Measurements from ENCODE around the gene NTN3. TPM values are rescaled to one million over a fixed set of nuclear protein-coding genes. Genes with fewer than 3 reads are reported as not detected.

NTN3 gene
- total RNA-seq, result not detected
- polyA plus RNA-seq (2013, experiment 1 of 2), result not detected
- polyA plus RNA-seq (2013, experiment 2 of 2), result 0.10 TPM
- total RNA-seq, result 0 to 0.23 (median 0) reads per million in 172 experiments

DNA sequence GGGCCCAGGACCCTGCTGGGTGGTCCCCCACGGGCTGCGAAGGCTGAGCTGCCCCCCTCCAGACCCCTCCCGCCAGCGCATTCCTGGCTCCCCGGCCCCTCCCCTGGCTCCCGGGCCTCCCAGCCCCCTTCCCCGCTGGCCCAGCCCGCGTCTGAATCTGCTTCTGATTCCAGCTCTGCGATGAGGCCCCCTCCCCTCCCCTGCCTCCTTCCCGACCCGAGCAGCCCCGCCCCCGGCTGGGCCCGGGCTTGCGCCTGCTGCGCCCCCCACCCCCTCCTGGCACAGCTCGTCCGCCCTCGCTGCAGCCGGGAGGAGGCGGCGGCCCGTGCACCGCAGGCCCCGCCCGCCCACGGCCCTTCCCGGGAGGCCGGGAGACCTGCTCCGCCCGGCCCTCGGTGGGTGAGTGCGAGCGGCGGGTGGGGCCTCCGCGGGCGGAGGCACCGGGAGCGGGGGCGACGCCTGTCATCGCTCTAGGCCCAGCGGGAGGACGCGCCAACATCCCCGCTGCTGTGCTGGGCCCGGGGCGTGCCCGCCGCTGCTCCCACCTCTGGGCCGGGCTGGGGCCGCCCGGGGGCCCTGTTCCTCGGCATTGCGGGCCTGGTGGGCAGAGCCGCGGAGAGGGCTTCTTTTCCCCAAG, at the start of gene NTN3:
TSS of gene NTN3 (plus strand) at position 282 of the 637 bp plus-strand sequence. CDS start 405 bp downstream, outside the sequence.
- ATAC-seq (ENCODE audit: poor library complexity) (no peak), DNase-seq (no peak)
- Mint-ChIP-seq H3K27me3 (peaks cover 37% of the 10 kb centered on the region), H3K4me3 (no peak within 1 kb of the TSS), H3K36me3 (ENCODE audit: low read depth) (no peaks in the 10 kb centered on the region), H3K9me3 (no peaks in the 10 kb centered on the region), H3K27ac (no peak within 1 kb of the TSS), H3K4me1 (ENCODE audit: low read depth) (peaks cover 7% of the 10 kb centered on the region)
- Histone ChIP-seq H3K4me1 (ENCODE audit: insufficient read depth, low read length) (peaks cover 51% of the 10 kb centered on the region), H3K9me3 (ENCODE audit: control insufficient read depth in 1 of 2, insufficient read depth in 1 of 2, low read length in 2 of 2) (peaks cover 0 to 11% of the 10 kb centered on the region in 2 experiments), H3K36me3 (ENCODE audit: insufficient read depth, low read length) (no peaks in the 10 kb centered on the region), H3K27ac (ENCODE audit: low read depth in 1 of 2, low read length in 2 of 2) (no peak within 1 kb of the TSS), H3K27me3 (ENCODE audit: control insufficient read depth in 1 of 2, insufficient read depth in 2 of 2, low read length in 2 of 2) (peaks cover 44 to 59% of the 10 kb centered on the region in 2 experiments), H3K4me3 (ENCODE audit: low read length) (no peak within 1 kb of the TSS)
- ChIA-PET POLR2A (interaction anchor here (0.6 to 1.2 kb wide), 2 partner anchors 11 to 665 kb away, joined by 3 to 4 read pairs; partner anchors contain the start of gene TEDC2), CTCF (no interaction called here)
- TF ChIP-seq, protein P1, sequence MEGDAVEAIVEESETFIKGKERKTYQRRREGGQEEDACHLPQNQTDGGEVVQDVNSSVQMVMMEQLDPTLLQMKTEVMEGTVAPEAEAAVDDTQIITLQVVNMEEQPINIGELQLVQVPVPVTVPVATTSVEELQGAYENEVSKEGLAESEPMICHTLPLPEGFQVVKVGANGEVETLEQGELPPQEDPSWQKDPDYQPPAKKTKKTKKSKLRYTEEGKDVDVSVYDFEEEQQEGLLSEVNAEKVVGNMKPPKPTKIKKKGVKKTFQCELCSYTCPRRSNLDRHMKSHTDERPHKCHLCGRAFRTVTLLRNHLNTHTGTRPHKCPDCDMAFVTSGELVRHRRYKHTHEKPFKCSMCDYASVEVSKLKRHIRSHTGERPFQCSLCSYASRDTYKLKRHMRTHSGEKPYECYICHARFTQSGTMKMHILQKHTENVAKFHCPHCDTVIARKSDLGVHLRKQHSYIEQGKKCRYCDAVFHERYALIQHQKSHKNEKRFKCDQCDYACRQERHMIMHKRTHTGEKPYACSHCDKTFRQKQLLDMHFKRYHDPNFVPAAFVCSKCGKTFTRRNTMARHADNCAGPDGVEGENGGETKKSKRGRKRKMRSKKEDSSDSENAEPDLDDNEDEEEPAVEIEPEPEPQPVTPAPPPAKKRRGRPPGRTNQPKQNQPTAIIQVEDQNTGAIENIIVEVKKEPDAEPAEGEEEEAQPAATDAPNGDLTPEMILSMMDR (IDR thresholded peaks at IDR 0.05), result no peak
- intact Hi-C loops (cut with DNase I, micrococcal nuclease), result loop anchor here in 1 of 2 experiments (5.0 kb wide), 1 partner anchor 39 kb away; no protein-coding TSS in a partner anchor

DNA sequence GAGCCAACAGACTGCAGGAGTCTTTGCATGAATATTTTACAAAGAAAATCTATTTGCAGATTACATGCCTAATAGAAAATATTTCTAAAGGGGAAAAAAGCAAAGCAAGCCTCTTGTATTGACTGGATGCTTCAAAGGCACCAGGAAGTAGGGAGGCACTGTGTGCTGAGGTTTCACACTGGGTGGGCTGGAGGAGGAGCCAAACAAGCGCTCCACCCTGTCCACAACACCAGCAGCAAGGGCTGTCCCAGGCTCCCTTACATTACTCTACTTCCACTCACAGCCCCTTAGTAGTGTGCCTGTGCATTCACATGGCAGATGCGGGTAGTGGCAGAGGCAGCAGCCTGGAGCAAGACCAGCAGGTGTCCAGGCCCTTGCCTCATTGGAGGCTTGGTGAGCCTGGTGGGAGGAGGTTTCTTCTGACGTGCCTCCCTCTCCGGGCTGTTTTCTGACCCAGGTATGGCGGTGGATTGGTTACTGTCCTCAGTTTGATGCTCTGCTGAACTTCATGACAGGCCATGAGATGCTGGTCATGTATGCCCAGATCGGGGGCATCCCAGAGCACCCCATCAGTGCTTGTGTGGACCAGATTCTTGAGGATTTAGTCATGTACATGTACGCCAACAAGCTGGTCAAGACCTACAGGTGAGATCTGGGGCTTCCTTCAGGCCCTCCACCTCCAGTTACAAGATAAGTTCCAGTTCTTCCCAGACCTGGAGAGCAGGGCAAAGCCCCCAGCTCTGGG, 48.8 kb upstream of the NTN3 start:
- no peak overlapping the region for H3K27ac Mint-ChIP-seq
- no peak overlapping the region for H3K4me3 ChIP-seq (ENCODE audit: low read length)
- DNase-seq (peak in 1 of 14 experiments; percentile 33), ATAC-seq (ENCODE audit: poor library complexity) (no peak)
- H3K9me3 Mint-ChIP-seq, result no peaks in the 10 kb centered on the region
- no peaks in the 10 kb centered on the region for H3K27me3 ChIP-seq (ENCODE audit: control insufficient read depth in 1 of 2, insufficient read depth in 2 of 2, low read length in 2 of 2)
- no peaks in the 10 kb centered on the region for H3K4me1 Mint-ChIP-seq (ENCODE audit: low read depth)
- H3K4me3 Mint-ChIP-seq, result no peak overlapping the region
- H3K4me1 ChIP-seq (ENCODE audit: insufficient read depth, low read length), result peaks cover 5% of the 10 kb centered on the region
- POLR2A ChIA-PET, result no interaction called here
- H3K36me3 Mint-ChIP-seq (ENCODE audit: low read depth), result no peaks in the 10 kb centered on the region
- TF ChIP-seq, protein P1 (IDR thresholded peaks at IDR 0.05), result no peak
- H3K36me3 ChIP-seq (ENCODE audit: insufficient read depth, low read length), result no peaks in the 10 kb centered on the region
- CTCF ChIA-PET, result interaction anchor here (0.6 kb wide), 1 partner anchor 8 kb away, joined by 3 read pairs; no protein-coding TSS in a partner anchor
- no peak overlapping the region for H3K27ac ChIP-seq (ENCODE audit: low read depth in 1 of 2, low read length in 2 of 2)
- intact Hi-C loops (cut with DNase I, micrococcal nuclease), result no loop called here
- H3K27me3 Mint-ChIP-seq, result no peaks in the 10 kb centered on the region
- no peaks in the 10 kb centered on the region for H3K9me3 ChIP-seq (ENCODE audit: control insufficient read depth in 1 of 2, insufficient read depth in 1 of 2, low read length in 2 of 2)

DNA sequence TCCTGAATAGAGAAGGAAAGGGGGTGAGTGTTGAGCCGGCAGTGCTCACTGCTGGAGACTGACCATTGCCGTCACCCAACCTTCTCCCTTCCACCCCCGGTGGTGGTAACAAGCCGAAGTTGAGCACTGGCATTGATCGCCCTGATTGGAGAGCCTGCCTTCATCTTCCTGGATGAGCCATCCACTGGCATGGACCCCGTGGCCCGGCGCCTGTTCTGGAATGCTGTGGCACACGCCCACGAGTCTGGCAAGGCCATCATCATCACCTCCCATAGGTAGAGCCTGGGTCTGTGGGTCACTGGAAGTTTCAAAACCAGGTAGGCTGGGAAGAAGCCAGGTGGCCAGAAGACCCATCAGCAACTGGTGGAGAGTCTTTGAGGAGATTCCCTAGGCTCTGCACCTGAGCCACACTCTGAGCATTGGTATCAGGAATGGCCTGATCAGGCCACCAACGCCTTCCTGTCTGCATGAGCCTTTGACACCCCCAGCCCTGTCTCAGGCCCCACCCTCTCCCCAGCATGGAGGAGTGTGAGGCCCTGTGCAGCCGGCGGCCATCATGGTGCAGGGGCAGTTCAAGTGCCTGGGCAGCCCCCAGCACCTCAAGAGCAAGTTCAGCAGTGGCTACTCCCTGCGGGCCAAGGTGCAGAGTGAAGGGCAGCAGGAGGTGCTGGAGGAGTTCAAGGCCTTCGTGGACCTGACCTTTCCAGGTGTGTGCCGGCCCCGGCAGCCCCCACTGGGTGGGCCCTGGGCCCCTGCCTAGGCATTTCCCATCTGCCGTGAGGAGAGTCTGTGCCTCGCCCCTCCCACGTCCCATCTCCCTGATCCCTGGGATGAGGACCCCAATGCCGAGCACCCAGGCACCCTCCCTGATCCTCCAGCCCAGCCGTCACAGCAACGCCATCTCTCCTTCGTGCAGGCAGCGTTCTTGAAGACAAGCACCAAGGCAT, 46.8 kb upstream of the NTN3 start:
- H3K36me3 ChIP-seq (ENCODE audit: insufficient read depth, low read length), result no peaks in the 10 kb centered on the region
- CTCF ChIA-PET, result interaction anchor here (1.0 kb wide), 1 partner anchor 13 kb away, joined by 3 read pairs; no protein-coding TSS in a partner anchor
- POLR2A ChIA-PET, result no interaction called here
- peaks cover 13% of the 10 kb centered on the region for H3K4me1 ChIP-seq (ENCODE audit: insufficient read depth, low read length)
- no peak for ATAC-seq (ENCODE audit: poor library complexity)
- Mint-ChIP-seq H3K4me1 (ENCODE audit: low read depth) (peaks cover 11% of the 10 kb centered on the region), H3K9me3 (no peaks in the 10 kb centered on the region), H3K4me3 (no peak overlapping the region), H3K36me3 (ENCODE audit: low read depth) (no peaks in the 10 kb centered on the region), H3K27me3 (no peaks in the 10 kb centered on the region), H3K27ac (no peak overlapping the region)
- intact Hi-C loops (cut with DNase I, micrococcal nuclease), result loop anchor here in 1 of 2 experiments (5.0 kb wide), 3 partner anchors 63 to 227 kb away; partner anchors contain the start of genes CASKIN1 and CEMP1
- H3K9me3 ChIP-seq (ENCODE audit: control insufficient read depth in 1 of 2, insufficient read depth in 1 of 2, low read length in 2 of 2), result no peaks in the 10 kb centered on the region
- H3K27me3 ChIP-seq (ENCODE audit: control insufficient read depth in 1 of 2, insufficient read depth in 2 of 2, low read length in 2 of 2), result no peaks in the 10 kb centered on the region
- H3K4me3 ChIP-seq (ENCODE audit: low read length), result no peak overlapping the region
- no peak for DNase-seq
- TF ChIP-seq, protein P1 (IDR thresholded peaks at IDR 0.05), result no peak
- no peak overlapping the region for H3K27ac ChIP-seq (ENCODE audit: low read depth in 1 of 2, low read length in 2 of 2)

Data from CD4-positive, alpha-beta T cell (primary cell).